Measurements from ENCODE around the gene DLST. TPM values are rescaled to one million over a fixed set of nuclear protein-coding genes. Genes with fewer than 3 reads are reported as not detected.

The DLST gene
- polyA plus RNA-seq, 3 donors: 112 to 135 (median 134) TPM

DNA sequence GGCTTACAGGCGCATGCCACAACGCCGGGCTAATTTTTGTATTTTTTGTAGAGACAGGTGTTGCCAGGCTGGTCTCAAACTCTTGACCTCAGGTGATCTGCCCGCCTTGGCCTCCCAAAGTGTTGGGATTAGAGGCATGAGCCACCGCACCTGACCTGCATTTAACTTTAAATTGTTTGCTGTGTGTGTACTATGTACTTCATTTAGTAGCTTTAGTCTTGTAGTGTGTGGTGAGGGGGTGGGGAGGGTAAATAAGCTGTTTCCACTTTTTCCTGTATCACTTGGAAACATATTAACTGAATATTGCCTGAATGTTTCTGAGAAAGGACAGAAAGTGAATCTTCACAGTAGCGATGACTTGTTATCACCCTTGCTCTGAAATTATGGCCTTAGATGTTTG is 8.5 kb downstream of the DLST start:
- no peak for DNase-seq

DNA sequence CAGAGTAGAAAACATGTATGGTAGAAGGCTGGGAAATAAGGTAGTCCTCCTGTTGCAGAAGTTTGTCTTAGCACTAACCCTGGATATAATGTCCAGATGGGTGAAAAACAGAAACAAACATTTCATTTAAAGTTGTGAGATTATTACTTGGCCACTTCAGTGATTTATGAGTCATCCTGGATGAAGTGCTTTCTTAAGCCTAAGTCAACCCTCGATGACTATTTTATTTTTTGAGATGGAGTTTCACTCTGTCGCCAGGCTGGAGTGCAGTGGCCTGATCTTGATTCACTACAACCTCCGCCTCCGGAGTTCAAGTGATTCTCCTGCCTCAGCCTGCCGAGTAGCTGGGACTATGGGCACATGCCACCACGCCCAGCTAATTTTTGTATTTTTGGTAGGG is 10.2 kb downstream of the DLST start:
- no peak for DNase-seq

DNA sequence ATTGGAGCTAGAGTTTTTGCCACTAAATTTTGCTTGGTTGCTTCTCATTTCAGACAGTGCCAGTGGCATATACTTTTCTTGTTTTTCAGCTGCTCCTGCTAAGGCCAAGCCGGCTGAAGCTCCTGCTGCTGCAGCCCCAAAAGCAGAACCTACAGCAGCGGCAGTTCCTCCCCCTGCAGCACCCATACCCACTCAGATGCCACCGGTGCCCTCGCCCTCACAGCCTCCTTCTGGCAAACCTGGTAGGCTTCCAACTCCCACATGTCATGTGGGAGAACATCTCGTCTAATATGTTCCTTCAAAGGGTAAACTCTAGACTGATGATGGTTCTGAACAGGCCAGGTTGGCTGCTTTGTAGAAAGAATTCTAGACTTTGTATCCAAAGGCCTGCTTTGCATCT is 11.0 kb downstream of the DLST start:
- DNase-seq: no peak

DNA sequence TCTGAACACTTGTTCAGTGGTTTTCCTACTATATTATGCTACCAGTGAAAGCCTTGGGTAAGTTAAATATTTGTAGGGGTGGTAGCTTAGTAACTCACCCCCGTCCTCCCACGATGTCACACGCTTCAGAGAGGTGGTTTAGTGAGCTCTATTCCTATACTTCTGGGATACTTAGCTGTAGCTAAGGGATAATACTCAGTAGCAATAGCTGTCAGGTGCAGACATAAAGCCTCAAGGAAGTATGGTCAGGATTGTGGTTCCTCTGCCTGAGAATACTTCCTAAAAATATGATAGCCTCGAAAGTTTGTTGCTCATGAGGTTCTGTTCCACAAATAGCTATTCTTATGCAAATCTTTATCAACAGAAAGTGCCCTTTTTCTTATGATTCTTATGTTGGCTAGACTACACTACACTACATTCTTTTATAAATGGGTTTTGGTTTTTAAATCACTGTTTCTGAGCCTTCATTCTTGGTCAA is 11.9 kb downstream of the DLST start:
- no peak for DNase-seq

DNA sequence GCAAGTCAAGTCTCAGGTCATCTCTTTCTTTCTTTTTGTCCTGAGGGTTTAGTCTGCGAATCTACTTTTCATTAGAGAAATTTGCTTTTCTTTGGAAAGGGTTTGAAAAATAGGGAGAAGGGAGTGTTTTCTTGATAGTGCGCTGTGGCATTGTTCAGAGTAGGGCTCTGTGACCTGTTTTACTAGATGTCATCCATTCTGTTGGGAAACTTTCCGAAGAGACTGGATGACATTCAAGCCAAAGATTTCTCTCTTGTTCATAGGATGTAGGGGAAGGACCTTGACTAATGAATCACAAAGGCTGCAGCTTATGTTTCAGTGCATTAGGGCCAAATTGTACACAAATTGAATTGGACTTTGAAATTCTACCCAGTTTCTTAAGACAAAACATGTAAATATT is 14.7 kb downstream of the DLST start:
- no peak for DNase-seq

DNA sequence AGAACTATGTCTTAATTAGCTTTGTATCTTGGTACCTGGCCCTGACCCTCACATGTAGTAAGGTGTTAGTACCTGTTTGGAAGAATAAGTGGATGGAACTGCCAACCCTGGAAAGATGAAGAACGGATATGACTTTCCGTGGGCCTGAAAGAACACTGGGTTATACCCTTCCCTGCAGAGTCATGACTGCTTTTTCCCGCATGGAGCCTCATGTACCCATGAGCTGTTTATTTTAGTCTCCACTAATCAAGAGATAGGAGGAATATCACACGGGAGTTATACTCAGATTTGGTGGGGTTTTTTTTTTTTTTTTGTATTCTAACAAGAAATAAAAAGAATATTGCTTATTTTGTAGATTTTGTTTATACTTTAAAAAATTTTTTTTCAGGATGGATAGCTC is 15.9 kb downstream of the DLST start:
- no peak for DNase-seq

DNA sequence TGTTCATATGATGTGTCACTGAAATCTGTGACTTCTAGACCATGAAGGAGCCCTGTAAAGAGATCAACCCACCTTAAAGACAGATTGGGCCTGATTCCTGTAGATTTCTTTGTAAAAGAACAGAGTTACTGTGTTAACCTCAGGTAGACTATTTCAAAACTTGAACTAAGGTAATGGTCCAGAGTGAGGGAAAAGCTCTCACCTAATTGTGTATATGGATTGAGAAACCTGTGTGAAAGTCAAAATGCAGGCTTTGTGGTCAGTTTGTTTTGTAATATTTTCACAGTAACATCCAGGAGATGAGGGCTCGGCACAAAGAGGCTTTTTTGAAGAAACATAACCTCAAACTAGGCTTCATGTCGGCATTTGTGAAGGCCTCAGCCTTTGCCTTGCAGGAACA is 16.4 kb downstream of the DLST start:
- DNase-seq: no peak

DNA sequence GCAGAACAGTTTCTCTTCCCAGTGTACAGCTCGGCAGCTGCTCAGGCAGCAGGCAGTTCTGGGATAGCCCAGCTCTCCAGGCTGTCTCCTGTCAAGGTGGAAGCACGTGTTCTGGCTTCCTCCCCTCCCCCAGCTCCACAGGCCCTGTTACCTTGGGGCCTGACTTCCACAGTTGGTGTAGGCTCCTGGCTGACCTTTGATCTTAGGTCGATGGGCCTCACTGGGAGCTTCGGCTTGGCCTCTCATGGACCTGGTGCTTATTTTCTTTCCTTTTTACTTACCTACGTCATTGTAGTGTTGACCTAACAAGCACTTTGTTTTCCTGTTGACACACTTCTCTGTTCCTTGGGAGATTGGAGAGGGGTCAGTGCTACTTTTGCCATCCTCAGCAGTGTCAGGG is 17.0 kb downstream of the DLST start:
- DNase-seq: no peak

DNA sequence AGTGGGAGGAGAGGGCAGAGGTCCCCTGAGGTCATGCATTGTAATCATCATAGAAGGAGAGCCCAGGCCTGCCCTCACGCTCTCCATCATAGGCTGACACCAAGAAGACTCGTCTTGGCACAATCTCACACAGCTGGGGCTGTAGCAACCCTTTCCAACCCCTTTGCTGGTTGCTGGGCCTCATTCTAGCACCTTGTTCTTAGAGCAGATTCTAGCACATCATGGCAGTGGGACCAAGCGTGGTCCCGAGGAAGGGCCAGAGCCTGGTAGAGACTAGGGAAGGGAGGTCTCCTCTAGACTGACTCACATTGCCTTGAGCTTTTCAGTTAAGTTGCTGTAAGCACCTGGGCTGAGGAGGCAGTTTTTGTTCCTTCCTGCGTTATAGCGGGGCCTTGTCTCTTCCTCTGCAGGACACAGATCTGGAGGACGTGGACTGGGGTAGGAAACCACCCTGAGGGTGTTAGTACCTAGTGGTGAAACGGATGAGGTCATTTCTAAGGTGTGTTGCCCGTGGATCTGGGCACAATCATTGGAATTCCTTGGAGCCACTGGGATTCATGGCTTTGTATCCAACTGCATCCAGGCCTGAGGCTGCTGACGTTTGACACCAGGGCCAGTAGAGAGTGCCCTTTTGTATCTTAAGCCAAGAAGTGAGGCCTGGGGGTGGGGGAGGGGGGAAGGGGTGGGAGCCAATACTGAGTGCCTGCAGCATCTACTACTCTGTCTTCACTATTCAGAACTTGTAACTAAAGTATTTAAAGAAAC is 21.4 kb downstream of the DLST start:
- DNase-seq: no peak

DNA sequence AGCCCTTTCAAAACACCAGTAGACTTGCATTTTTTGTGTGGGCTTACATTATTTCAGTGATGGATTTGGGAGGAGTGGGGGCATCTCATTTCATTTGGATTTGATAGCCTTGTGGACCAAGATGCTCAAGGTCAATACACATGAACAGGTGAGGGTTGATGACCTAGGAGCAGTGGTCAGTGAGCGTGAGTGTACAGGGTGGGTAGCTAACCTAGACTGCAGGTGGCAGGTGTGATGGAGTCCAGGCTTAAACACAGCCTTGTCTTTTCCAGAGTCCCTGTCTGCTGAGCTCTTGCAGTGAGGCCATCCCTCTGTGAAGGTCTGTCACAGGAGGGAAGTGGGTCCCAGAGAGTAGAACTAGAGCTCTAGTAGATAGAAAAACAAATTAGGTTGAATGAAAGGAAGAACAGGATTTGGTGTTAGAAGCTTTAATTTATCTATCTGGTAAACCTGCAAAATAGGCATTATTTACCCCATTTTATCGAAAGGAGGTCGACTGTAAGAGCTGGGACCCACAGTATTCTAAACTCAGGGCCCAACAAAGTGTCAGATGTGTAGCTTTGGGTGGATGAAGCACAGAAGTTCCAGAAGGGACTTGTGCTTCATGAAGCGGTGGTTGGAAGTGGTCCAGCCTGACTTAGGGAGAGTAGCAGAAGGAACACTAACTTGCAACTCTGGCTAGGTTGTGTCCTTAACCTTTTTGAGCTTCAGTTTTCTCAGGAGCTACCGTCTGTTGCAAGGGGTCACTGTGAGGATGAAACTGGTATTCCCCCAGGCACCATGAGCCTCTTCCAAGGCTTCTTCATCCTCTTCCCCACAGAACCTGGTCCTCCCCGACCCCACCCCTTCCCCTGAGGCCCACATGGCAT is 23.2 kb downstream of the DLST start:
- no peak for DNase-seq

DNA sequence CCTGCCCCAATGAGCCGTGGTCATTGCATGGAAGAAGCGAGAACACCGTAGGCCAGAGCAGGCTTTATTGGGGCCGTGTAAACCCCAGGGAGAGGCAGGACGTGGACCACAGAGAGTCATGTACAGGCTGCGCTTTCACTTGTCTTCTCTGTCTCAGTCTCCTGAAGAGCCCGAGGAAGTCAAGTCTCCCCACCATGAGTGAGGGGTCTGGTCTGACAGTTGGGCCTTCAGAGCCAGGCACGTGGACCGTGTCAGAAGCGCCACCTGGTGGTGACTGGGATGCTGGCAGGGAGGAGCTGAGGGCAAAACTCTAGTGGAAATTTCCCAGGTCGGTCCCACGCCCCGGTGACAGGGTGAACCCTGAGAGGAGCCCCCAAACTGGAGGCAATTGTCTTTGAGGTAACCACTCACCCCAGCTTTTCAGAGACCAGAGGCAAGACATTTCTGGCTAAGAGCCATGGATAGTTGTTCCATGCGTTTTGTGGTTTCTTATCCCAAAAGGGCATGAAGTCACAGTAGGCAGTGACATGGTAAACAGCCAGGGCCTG is 24.0 kb downstream of the DLST start:
- DNase-seq: no peak

DNA sequence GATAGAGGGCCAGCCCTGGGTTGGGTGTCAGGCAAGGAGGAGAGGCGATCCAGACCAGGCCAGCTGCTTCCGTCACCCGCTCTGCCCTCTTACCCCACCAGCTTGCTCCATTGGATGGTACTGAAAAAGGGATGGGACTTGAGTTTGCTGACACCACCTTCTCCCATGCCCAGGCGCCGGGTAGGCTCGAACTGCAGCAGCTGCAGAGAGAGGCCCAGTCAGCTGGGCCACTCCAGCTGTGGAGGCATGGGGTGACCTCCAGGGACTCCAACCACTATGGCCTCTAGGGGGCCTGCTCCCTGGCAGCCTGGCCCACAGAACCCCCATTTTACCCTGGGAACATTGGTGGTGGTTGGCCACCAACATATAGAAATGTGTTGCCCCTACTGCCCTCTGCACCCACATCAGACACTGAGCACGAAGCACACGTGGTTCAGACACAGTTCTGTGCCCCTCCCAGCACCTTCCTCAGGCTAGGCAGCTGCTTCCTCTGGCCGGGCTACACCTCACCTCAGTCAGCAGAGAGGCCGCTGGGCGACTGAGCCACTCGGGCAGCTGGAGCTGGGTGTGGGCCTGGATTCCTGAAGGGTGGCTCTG is 25.3 kb downstream of the DLST start:
- no peak for DNase-seq

DNA sequence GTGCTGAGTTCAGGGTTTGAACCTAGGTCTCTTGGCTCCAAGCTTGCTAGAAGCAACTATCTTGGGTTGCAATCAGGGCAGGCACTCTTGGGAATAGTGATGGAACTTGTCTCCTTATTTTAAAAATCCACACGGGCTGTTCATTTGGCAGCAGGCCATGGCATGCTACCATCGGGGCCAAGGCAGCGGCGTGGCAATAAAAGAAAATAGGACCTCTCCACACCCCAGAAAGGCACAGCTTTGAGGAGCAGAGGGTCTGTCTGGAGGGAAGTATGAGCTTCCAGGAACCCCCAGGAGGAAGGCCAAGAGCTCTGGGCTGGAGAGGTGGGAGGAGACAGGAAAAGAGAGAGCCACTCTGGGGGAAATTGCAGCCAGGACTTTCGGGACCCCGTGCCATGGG is 26.0 kb downstream of the DLST start:
- DNase-seq: no peak

DNA sequence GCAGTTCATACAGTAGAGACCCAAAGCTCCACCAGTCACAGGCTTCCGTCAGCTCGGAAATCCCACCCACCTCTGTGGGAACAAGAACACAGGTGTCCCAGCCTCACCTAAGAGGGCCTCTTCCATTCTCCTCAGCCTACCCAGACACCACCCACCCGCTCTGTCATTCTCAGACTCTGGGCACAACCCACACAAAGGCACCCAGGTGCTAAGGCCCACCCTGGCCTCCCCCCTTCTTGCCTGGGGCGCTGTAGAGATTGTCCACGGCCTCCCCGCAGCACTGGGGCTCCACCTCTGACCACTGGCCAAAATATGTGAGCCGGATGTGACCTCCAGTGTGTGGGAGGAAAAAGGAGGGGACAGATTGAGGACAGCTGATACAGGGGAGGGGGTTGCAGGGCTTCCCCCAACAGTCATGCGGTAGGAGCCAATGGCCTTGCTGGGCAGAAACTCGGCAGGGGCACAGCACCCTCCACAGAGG is 27.2 kb downstream of the DLST start:
- no peak for DNase-seq

DNA sequence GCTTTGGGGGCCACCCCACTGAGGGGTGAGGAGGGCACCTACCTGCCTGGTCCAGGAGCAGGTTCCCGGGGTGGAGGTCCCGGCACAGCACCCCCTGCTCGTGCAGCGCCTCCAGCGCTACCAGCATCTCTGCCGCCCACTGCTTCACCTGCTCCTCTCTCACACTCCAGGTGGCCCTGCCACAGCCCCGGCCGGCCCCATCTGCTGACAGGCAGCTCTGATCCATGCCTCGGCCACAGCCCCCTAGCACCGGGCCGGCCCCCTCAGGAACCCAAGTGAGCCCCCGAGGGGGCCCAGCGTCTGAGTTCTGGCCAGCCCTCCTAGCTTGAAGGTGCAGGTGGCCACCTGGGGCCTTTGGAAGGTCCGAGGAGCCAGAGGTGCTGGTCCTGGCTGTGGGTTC is 27.8 kb downstream of the DLST start:
- DNase-seq: no peak

DNA sequence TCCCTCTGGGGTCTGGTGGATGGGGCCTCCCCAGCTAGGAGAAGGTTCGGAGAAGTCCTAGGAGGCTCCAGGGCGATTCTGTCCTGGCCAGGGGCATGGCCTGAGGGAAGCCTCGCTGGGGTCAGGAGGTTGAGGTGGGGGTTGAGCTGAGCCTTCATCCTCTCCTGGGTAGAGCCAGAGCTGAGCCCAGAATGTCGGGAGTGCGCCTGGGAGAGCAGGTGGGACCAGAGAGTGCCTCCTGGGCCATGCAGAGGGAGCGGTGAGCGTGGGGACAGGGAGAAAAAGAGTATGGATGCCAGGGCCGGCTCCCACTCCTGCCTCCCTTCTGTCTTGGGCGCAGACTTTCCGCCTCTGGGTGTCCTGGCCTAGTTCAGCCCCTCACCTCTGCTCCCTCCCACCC is 28.2 kb downstream of the DLST start:
- no peak for DNase-seq

DNA sequence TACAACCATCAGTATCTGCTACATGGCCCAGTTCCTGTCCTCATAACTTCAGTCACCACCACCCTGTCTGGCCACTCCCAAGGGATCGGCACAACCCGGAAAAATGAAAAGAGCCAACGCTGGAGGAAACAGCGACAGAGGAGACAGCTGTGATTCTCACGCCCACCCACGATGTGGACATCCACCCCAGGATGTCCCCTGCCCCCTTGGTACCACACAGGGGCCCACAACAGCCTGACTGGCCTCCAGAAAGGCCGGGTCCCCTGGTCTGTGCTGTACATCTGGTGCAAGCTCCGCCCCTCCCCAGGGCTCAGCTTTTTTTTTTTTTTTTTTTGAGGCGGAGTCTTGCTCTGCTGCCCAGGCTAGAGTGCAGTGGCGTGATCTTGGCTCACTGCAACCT is 28.8 kb downstream of the DLST start:
- no peak for DNase-seq

DNA sequence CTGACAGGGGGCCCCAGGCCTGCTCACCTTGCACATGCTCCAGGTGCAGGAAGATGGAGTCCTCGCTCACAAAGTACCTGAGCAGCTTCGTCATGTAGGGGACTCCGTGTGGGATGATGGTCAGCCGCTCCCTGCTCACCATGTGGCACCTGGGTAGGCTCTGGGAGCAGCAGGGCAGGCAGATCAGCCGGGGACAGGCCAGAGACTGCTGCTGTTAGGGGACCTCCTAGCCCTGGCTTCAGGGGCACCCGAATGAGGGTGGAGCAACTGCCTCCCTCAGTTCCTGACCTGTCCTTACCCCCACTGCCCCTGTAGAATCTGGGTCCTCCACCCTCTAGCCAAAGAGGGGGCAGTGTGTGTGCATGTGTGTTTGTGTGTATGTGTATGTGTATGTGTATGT is 29.5 kb downstream of the DLST start:
- no peak for DNase-seq

DNA sequence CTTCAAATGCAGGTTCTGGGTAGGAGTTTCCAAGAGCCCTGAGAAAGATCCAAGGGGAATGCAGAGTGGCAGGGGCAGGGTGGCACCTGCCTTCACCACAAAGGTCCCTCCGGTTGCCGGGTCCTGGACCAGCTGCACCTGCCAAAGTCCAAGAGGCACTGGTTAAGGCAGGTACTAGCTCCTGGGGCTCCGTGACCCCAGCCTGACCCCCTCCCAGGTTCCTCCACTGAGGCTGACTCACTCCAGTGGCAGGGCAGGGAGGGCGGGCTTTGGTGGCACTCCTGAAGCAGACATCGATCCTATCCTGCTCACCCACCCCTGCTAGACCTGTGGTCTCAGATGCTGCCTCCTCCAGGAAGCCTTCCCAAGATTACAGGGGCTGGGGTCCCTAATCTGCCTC is 30.0 kb downstream of the DLST start:
- no peak for DNase-seq

DNA sequence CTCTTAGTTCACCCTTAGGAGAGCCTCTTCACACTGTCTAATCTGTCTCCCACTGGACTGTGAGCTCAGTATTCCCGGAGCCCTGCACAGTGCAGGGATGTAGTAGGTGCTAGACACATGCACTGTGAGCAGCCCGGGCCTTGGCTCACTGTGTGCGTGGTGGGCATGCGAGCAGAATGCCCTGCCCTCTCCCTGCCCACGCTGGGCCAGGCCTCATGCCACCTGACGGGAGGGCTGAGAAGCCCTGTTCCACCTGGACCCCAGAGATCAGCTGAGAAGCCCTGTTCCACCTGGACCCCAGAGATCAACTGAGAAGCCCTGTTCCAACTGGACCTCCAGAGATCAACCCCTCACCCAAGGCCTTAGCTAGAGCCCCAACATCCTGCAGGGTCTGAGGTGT is 30.4 kb downstream of the DLST start:
- DNase-seq: no peak

DNA sequence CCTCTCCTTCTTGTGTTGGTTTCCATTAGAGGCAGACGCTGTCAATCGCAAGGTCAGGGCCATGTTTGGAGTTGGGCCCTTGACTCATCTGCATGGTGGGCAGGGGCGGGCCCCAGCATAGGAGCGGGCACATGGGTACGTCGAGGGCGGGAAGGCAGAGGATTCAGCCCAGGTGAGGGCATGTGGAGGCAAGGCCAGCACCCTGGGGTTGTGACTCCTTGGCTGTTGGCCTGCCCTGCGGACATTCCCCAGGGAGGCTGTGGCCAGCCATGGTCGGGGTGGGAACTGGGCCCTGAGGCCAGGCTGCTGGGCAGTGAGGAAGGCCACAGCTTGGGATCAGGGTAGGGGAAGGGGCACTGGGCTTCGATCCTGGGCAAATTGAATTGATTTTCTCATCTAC is 31.1 kb downstream of the DLST start:
- DNase-seq: no peak

DNA sequence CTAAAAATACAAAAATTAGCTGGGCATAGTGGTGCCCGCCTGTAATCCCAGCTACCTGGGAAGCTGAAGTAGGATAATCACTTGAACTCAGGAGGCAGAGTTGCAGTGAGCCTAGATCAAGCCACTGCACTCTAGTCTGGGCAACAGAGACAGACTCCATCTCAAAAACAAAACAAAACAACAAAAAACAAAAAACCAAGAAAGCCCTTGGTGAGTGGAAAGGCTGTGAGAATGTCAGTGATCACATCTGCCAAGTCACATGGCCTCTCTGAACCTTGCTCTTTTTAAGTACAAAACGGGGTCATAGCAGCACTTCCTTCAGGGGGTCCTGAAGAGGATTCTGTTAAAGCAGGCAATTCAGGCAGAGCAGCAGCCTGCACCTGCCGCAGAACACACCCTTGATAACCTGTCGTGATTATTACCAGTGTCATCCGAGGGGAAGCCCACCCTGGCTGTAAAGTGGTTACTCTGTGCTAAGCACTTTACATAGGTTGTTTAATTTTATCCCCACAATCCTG is 31.7 kb downstream of the DLST start:
- no peak for DNase-seq

All from renal pelvis (tissue), 4 donors.